HS-27A (cell line): Measurements from ENCODE around the gene LCN10.
"Not testable (repeated sequence)": the region's sequence is repeated elsewhere in the genome, so short reads cannot be mapped to it uniquely, and the experiment has no call there.

Source experiments
- DNase-seq: peaks from one replicate; pipeline ENCODE4 v3.0.0-alpha.2; 2012; ENCODE audit warnings: low read depth, missing footprints

The LCN10 gene

GRCh38 chr9:136720251-136720897 lies 22.4 kb downstream of the LCN10 start:
- DNase-seq = no peak

- no peak for DNase-seq
These were observed 23.4 kb downstream of the LCN10 start for GRCh38 chr9:136719195-136719880.

DNA sequence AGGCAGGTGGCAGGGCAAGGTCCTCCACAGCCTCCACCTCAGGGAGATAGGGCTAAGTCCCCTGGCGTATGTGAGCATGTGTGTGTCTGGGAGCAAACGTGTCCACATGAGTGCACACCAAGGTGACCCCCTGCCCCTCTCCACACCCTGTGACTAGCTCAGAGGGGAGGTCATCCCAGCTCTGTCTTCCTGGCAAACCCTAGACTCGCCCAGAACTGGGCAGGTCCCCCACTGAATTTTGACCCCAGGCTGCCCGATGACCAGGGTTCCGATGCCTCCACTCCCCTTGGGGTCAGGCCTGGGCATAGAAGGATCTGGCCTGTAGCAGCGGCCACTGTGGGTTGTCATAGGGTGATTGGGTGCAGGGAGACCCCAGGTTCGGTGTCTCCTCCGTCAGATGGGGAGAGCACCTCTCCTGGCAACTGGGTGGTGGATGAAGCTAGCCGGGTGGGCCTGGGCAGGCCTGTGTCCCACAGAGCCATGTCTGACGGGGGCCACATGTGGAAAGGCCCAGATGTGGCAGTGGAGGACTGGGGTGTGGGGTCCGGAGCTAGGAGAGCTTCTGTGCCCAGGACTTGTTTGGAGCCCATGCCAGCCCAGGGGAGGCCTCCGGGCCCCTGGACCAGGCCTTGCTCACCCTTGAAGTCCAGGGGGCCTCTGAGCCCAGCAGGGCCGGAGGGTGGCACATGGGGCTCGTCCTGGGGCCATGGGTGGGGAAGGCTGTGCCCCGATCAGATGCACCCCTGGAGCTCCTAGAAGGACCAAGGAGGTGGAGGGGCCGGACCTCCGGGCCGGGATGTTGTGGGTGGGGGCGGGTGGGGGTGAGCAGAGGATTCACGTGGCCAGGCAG lies 24.2 kb downstream of the LCN10 start:
- no peak for DNase-seq

DNA sequence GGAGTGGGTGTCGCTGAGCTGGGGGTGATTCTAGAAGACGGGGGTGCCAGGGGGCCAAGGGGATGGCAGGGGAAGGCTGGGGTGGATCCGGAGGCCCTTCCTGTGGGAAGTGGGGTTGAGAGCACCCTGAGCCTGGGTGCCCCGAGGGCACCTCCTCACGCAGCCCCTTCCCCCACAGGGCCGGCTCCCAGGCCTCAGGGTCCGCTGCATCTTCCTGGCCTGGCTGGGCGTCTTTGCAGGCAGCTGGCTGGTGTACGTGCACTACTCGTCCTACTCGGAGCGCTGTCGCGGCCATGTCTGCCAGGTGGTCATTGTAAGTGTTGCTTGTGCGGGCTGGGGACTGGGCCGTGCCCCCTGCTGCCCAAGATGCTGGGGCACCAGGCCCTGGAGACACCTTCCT lies 25.3 kb downstream of the LCN10 start:
- DNase-seq = no peak

DNA sequence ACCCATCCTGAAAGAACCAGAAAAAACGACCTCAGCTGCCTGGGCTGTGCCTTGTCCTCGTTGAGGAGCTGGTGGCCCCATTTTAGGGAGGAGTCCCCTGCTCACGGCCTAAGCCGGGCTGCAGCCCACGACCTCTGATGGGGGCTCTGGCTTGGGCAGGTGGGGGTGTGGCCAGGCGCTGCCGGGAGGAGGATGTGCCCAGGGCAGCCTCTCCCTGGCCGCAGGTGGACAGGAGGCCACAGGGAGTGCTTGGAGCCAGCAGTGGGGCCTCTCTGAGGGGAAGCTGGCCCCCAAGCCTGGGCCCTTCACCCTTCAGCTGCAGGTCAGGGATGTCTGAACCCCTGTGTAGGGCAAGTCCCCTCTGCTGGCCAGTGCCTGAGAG lies 27.9 kb downstream of the LCN10 start:
- no peak for DNase-seq

DNA sequence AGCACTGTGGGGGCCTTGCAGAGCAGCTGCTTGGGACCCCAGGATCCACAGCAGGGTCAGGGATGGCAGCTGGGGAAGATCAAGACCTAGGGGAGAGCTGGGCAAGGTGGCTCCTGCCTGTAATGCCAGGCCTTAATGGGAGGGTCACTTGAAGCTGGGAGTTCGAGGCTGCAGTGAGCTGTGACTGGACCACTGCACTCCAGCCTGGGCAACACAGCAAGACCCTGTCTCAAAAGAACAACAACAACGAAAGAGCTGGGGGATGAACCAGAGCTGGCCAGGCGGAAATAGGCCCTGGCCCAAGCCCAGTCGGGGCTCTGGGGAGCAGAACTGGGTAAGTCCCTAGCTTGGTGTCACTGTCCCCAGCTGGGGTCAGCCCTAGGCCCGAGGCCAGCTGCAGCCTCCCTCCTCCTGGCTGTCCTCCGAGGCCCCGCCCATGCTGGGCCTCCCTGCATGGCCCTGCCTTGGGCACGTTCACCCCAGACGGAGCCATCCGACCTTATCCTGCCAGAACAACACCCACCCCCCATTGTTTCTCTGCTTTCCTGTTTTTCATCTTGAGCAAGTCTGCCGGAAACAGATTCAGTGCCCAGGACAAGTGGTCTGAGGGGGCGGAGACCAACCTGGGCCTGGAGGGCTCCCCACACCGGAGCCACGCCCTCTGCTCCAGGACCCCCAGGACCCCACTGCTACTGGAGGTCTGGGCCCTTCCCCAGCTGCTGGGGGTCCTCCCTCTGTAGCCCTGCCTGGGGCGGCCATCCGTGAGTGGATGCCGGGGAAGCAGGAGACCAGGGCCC lies 28.4 kb downstream of the LCN10 start:
- no peak for DNase-seq

- DNase-seq = no peak
These were observed 29.2 kb downstream of the LCN10 start for GRCh38 chr9:136713550-136713949.

- no peak for DNase-seq
These were observed 29.8 kb downstream of the LCN10 start for GRCh38 chr9:136712690-136713544.

DNA sequence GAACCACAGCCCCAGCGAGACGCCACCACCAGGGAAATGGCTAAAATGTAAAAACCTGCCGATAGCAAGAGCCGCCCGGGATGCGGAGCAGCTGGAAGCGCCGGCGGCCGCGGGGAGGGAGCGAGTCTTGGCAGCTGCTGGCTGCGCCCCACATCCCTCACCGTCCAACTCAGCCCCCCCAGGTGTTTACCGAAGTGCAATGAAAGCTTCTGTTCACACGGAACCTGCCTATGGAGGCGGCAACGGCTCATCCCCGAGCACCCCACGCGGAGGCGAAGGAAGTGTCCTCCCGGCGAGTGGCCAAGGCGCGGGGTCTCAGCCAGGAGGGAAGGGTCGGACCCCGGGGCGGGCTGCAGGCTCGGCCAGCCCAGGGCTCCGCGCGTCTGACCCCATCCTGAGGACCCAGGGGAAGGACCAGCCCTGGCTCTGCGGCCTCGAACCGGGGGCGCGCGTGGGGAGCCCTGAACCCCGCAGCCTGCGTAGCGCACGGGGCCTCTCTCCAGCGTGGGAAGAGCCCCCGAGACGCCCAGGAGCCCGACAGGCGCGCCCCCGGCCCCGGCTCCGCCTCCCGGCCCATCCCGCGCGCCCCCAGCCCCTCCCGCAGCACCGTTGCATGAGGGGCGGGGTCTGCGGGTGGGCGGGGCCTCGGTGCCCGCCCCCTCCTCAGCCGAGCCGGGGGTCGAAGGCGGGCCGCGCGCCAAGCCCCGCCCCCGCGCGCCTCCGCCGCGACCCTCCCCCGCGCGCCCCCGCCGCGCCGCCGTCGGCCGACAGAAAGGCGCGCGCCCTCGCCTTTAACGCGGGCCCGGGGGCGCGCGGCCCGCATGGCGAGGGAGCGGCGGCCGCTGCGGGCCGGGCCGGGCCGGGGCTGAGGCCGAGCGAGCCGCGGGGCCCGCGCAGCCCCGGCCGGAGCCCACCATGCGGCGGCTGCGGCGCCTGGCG lies 30.7 kb downstream of the LCN10 start, which contains the start of gene DIPK1B:
Gene DIPK1B, plus strand, starts transcription at position 822 of the 939 bp plus-strand sequence. Its CDS starts 94 bp downstream, at position 916.
- no peak for DNase-seq

GRCh38 chr9:136711219-136711648 lies 31.5 kb downstream of the LCN10 start:
- not testable (repeated sequence) for DNase-seq

DNA sequence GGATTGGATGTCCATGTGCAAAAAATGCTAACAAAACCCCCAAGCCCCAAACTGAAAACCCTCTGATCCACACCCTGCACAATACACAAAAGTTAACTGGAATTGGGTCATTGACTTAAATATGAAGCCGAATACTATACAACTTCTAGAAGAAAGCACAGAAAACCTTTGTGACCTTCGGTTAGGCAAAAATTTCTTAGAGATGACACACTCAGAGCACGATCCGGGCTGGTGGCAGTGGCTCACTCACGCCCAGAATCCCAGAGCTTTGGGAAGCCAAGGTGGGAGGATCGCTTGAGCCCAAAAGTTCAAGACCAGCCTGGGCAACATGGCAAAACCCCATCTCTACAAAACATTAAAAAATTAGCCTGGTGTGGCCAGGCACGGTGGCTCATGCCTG lies 32.2 kb downstream of the LCN10 start:
- no peak for DNase-seq

- no peak for DNase-seq
These were observed 33.2 kb downstream of the LCN10 start for GRCh38 chr9:136709454-136710109.

- DNase-seq = no peak
These were observed 34.8 kb downstream of the LCN10 start for GRCh38 chr9:136707849-136708517.

- DNase-seq = no peak
These were observed 35.7 kb downstream of the LCN10 start for GRCh38 chr9:136707011-136707410.

- DNase-seq = no peak
These were observed 37.2 kb downstream of the LCN10 start for GRCh38 chr9:136705564-136705963.

DNA sequence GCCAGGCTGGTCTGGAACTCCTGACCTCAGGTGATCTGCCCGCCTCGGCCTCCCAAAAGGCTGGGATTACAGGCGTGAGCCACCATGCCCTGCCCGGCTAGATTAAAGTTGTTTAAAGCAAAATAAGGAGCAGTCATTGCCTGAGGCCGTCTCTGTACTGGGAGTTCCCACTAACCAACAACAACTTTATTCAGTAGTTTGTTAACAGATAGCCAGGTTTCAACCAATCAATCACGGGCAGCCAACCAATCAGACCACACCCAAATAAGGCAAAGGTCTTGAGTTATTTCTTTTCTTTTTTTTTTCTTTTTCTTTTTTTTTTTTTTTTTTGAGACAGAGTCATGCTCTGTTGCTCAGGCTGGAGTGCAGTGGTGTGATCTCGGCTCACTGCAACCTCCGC lies 38.0 kb downstream of the LCN10 start:
- DNase-seq = not testable (repeated sequence)

GRCh38 chr9:136703276-136703860 lies 39.4 kb downstream of the LCN10 start:
- DNase-seq = no peak

- no peak for DNase-seq
These were observed 41.1 kb downstream of the LCN10 start for GRCh38 chr9:136701668-136702053.
